ENCODE measurements around the gene SUPT20HL1.

DNA sequence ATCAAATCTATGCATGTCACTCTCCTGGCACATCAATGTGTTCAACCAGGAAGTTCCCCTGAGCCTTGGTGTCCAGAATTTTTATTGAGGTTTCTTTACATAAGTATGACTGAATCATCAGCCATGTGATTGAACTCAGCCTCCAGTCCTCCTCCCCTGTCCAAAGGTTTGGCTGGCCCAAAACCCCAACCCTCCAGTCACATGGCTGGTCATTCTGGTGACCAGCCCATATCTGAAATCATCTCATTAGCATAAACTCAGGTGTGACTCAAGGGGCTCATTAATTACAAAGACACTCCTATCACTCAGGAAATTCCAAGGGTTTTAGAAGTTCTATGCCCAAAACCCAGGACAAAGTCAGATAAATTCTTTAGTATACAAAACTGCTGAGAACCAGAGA is 26.0 kb upstream of the SUPT20HL1 start:
- TF ChIP-seq TARDBP (IDR thresholded peaks at IDR 0.05) (no peak), FOXK2 (IDR thresholded peaks at IDR 0.05) (no peak), FOXM1 (IDR thresholded peaks at IDR 0.05; ENCODE audit: borderline replicate concordance) (no peak), HDGF (IDR thresholded peaks at IDR 0.05; ENCODE audit: borderline replicate concordance) (no peak), ELF4 (IDR thresholded peaks at IDR 0.05) (no peak), SP1 (IDR thresholded peaks at IDR 0.05) (no peak), ZNF384 (IDR thresholded peaks at IDR 0.05) (no peak)
- TF ChIP-seq, protein P1, sequence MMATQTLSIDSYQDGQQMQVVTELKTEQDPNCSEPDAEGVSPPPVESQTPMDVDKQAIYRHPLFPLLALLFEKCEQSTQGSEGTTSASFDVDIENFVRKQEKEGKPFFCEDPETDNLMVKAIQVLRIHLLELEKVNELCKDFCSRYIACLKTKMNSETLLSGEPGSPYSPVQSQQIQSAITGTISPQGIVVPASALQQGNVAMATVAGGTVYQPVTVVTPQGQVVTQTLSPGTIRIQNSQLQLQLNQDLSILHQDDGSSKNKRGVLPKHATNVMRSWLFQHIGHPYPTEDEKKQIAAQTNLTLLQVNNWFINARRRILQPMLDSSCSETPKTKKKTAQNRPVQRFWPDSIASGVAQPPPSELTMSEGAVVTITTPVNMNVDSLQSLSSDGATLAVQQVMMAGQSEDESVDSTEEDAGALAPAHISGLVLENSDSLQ (IDR thresholded peaks at IDR 0.05): no peak
